GF-D8 (cell line): ENCODE results near the gene ALPI.
"Not testable (repeated sequence)": the region's sequence is repeated elsewhere in the genome, so short reads cannot be mapped to it uniquely, and the experiment has no call there.

Source experiments
- DNase-seq: peaks from one replicate; lab custom pipeline; 2025; lab: John Stamatoyannopoulos, UW

The ALPI gene

GRCh38 chr2:232443047-232443446 is 12.9 kb upstream of the ALPI start:
- not testable (repeated sequence) for DNase-seq

GRCh38 chr2:232443669-232444408 is 12.1 kb upstream of the ALPI start:
- not testable (repeated sequence) for DNase-seq

- DNase-seq, result no peak
Measured at GRCh38 chr2:232444409-232445148, 11.4 kb upstream of the ALPI start.

GRCh38 chr2:232445149-232445885 is 10.6 kb upstream of the ALPI start:
- DNase-seq, result not testable (repeated sequence)

- not testable (repeated sequence) for DNase-seq
Measured at GRCh38 chr2:232446266-232446777, 9.6 kb upstream of the ALPI start.

GRCh38 chr2:232447091-232447620 is 8.8 kb upstream of the ALPI start:
- no peak for DNase-seq

GRCh38 chr2:232447638-232448303 is 8.2 kb upstream of the ALPI start:
- DNase-seq, result no peak

GRCh38 chr2:232448304-232448690 is 7.7 kb upstream of the ALPI start:
- no peak for DNase-seq

- no peak for DNase-seq
Measured at GRCh38 chr2:232449964-232450363, 6.0 kb upstream of the ALPI start.

- not testable (repeated sequence) for DNase-seq
Measured at GRCh38 chr2:232451645-232452044, 4.3 kb upstream of the ALPI start.

GRCh38 chr2:232454630-232455029 is 1.3 kb upstream of the ALPI start:
- no peak for DNase-seq

GRCh38 chr2:232456296-232457120 is 555 bp downstream of the ALPI start:
- DNase-seq, result no peak

GRCh38 chr2:232457121-232458011 is 1.4 kb downstream of the ALPI start:
- no peak for DNase-seq

- DNase-seq, result no peak
Measured at GRCh38 chr2:232458051-232458660, 2.2 kb downstream of the ALPI start.

- no peak for DNase-seq
Measured at GRCh38 chr2:232458661-232459418, 2.9 kb downstream of the ALPI start.

- DNase-seq, result no peak
Measured at GRCh38 chr2:232459419-232460035, 3.6 kb downstream of the ALPI start.

- no peak for DNase-seq
Measured at GRCh38 chr2:232460171-232460570, 4.2 kb downstream of the ALPI start.
